ENCODE results near the gene SLMAP.

DNA sequence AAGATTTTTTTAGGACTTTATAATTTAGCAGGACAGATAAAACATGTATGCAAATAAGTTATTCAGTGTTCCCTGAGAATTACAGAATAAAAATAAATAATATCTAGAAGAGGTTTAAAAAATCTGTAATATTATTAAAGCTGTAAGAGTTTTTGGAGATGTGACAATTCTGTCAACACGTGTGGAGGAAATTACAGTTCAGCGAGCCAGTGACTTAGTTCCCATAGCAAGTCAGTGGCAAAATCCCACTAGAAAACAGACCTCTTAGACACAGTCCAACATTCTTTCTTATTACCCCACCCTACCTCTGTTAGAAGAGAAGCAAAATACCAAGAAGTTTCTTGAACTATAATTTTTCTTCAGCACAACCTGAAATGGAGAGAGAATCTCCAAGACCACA is 47.1 kb upstream of the SLMAP start:
- TF ChIP-seq, protein P1, sequence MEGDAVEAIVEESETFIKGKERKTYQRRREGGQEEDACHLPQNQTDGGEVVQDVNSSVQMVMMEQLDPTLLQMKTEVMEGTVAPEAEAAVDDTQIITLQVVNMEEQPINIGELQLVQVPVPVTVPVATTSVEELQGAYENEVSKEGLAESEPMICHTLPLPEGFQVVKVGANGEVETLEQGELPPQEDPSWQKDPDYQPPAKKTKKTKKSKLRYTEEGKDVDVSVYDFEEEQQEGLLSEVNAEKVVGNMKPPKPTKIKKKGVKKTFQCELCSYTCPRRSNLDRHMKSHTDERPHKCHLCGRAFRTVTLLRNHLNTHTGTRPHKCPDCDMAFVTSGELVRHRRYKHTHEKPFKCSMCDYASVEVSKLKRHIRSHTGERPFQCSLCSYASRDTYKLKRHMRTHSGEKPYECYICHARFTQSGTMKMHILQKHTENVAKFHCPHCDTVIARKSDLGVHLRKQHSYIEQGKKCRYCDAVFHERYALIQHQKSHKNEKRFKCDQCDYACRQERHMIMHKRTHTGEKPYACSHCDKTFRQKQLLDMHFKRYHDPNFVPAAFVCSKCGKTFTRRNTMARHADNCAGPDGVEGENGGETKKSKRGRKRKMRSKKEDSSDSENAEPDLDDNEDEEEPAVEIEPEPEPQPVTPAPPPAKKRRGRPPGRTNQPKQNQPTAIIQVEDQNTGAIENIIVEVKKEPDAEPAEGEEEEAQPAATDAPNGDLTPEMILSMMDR (IDR thresholded peaks at IDR 0.05) = no peak
- TF ChIP-seq TCF7L2 (IDR thresholded peaks at IDR 0.05; ENCODE audit: low read depth, low read length) (no peak), POLR2AphosphoS5 (IDR thresholded peaks at IDR 0.05; ENCODE audit: low read depth, low read length) (no peak), REST (IDR thresholded peaks at IDR 0.05; ENCODE audit: insufficient read depth in 1 of 2, low read depth in 2 of 2, low read length in 1 of 2) (no peak), SIN3A (IDR thresholded peaks at IDR 0.05; ENCODE audit: borderline replicate concordance, insufficient read depth, low read depth, low read length) (no peak)
